ENCODE data around the gene NOC4L. TPM values are rescaled to one million over a fixed set of nuclear protein-coding genes. Genes with fewer than 3 reads are reported as not detected.
A peak's percentile ranks its signal among the peaks of the same experiment; 100 is the strongest.

NOC4L gene
- total and polyA plus RNA-seq, 9 donors, result 5.7 to 16.0 (median 12.2) TPM

GRCh38 chr12:132150780-132151144, 6.5 kb downstream of the NOC4L start:
- Histone ChIP-seq H3K4me3 (ENCODE audit: low read length) (no peak overlapping the region), H3K27me3 (ENCODE audit: control insufficient read depth, insufficient read depth, low read length) (peaks cover 4% of the 10 kb centered on the region), H3K27ac (ENCODE audit: low read length) (no peak overlapping the region), H3K4me1 (ENCODE audit: control insufficient read depth, insufficient read depth, low read length) (peaks cover 5% of the 10 kb centered on the region), H3K36me3 (ENCODE audit: control insufficient read depth, insufficient read depth, low read length) (peaks cover 34% of the 10 kb centered on the region), H3K9me3 (replicated peaks; ENCODE audit: control insufficient read depth, low read depth, low read length) (no peaks in the 10 kb centered on the region)
- DNase-seq, result no peak
- WGBS (ENCODE audit: insufficient coverage), result 96% methylated on average over 3 of the region's 6 CpGs

DNA sequence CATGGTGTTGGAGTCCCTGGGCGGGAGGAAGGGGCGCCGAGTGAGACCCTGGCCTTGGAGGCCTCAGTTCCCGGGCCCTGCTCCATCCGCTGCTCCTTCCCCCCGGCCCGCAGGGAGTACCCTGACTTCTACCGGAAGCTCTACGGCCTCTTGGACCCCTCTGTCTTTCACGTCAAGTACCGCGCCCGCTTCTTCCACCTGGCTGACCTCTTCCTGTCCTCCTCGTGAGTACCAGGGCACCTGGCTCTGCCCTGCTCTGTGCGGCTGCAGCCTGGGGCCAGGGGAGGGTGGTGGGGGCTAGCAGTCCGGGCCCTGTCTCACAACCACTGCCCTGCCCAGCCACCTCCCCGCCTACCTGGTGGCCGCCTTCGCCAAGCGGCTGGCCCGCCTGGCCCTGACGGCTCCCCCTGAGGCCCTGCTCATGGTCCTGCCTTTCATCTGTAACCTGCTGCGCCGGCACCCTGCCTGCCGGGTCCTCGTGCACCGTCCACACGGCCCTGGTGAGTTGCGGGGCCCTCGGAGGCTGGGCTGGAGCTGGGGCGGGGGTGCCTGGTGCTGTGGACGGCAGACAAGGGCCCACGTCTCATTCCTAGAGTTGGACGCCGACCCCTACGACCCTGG, 7.0 kb downstream of the NOC4L start:
- Histone ChIP-seq H3K27ac (ENCODE audit: low read length) (no peak overlapping the region), H3K9me3 (replicated peaks; ENCODE audit: control insufficient read depth, low read depth, low read length) (no peaks in the 10 kb centered on the region), H3K27me3 (ENCODE audit: control insufficient read depth, insufficient read depth, low read length) (peaks cover 4% of the 10 kb centered on the region), H3K4me1 (ENCODE audit: control insufficient read depth, insufficient read depth, low read length) (peaks cover 5% of the 10 kb centered on the region), H3K4me3 (ENCODE audit: low read length) (no peak overlapping the region), H3K36me3 (ENCODE audit: control insufficient read depth, insufficient read depth, low read length) (peaks cover 34% of the 10 kb centered on the region)
- no peak for DNase-seq
- WGBS (ENCODE audit: insufficient coverage), result 98% methylated on average over 26 of the region's 36 CpGs

- Histone ChIP-seq H3K27me3 (ENCODE audit: control insufficient read depth, insufficient read depth, low read length) (peaks cover 4% of the 10 kb centered on the region), H3K4me3 (ENCODE audit: low read length) (no peak overlapping the region), H3K9me3 (replicated peaks; ENCODE audit: control insufficient read depth, low read depth, low read length) (no peaks in the 10 kb centered on the region), H3K27ac (ENCODE audit: low read length) (no peak overlapping the region), H3K4me1 (ENCODE audit: control insufficient read depth, insufficient read depth, low read length) (peaks cover 5% of the 10 kb centered on the region), H3K36me3 (ENCODE audit: control insufficient read depth, insufficient read depth, low read length) (peaks cover 34% of the 10 kb centered on the region)
- 89% methylated on average over 29 of the region's 32 CpGs for WGBS (ENCODE audit: insufficient coverage)
- DNase-seq, result no peak
Observed at GRCh38 chr12:132151766-132152410, 7.6 kb downstream of the NOC4L start.

DNA sequence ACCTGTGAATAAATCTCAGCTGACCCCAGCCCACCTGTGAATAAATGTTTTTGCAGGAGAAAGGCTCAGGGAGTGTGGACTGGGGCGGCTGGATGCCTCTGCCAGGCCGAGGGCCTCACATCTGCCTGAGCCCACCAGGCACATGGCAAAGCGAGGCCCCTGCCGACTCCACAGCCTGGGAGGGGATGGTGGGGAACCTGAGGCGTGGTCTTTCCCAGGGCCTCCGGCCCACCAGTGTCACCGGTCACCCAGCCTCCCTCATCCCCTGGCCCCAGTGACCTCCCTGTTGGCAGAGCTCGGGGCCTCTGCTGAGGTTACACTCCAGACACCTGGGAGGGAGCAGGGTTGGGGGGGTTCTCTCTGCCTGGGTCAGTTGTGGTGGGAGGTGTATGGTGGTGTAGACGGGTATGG, 8.2 kb downstream of the NOC4L start:
- no peak overlapping the region for H3K27ac ChIP-seq (ENCODE audit: low read length)
- peaks cover 4% of the 10 kb centered on the region for H3K27me3 ChIP-seq (ENCODE audit: control insufficient read depth, insufficient read depth, low read length)
- no peaks in the 10 kb centered on the region for H3K9me3 ChIP-seq (replicated peaks; ENCODE audit: control insufficient read depth, low read depth, low read length)
- no peak for DNase-seq
- peaks cover 34% of the 10 kb centered on the region for H3K36me3 ChIP-seq (ENCODE audit: control insufficient read depth, insufficient read depth, low read length)
- peaks cover 5% of the 10 kb centered on the region for H3K4me1 ChIP-seq (ENCODE audit: control insufficient read depth, insufficient read depth, low read length)
- 93% methylated on average over 2 of the region's 9 CpGs for WGBS (ENCODE audit: insufficient coverage)
- H3K4me3 ChIP-seq (ENCODE audit: low read length), result no peak overlapping the region

GRCh38 chr12:132152953-132153352, 8.7 kb downstream of the NOC4L start:
- peaks cover 4% of the 10 kb centered on the region for H3K27me3 ChIP-seq (ENCODE audit: control insufficient read depth, insufficient read depth, low read length)
- H3K4me3 ChIP-seq (ENCODE audit: low read length), result no peak overlapping the region
- H3K4me1 ChIP-seq (ENCODE audit: control insufficient read depth, insufficient read depth, low read length), result peaks cover 5% of the 10 kb centered on the region
- no peak overlapping the region for H3K27ac ChIP-seq (ENCODE audit: low read length)
- 94% methylated on average over 17 of the region's 20 CpGs for WGBS (ENCODE audit: insufficient coverage)
- no peaks in the 10 kb centered on the region for H3K9me3 ChIP-seq (replicated peaks; ENCODE audit: control insufficient read depth, low read depth, low read length)
- no peak for DNase-seq
- peaks cover 33% of the 10 kb centered on the region for H3K36me3 ChIP-seq (ENCODE audit: control insufficient read depth, insufficient read depth, low read length)

- Histone ChIP-seq H3K4me3 (ENCODE audit: low read length) (no peak overlapping the region), H3K9me3 (replicated peaks; ENCODE audit: control insufficient read depth, low read depth, low read length) (no peaks in the 10 kb centered on the region), H3K4me1 (ENCODE audit: control insufficient read depth, insufficient read depth, low read length) (peaks cover 5% of the 10 kb centered on the region), H3K36me3 (ENCODE audit: control insufficient read depth, insufficient read depth, low read length) (peaks cover 28% of the 10 kb centered on the region), H3K27ac (ENCODE audit: low read length) (no peak overlapping the region), H3K27me3 (ENCODE audit: control insufficient read depth, insufficient read depth, low read length) (peaks cover 4% of the 10 kb centered on the region)
- DNase-seq, result peak; percentile 83
- 34% methylated on average over 41 of the region's 41 CpGs for WGBS (ENCODE audit: insufficient coverage)
Observed at GRCh38 chr12:132153501-132154340, 9.5 kb downstream of the NOC4L start.

- WGBS (ENCODE audit: insufficient coverage), result 52% methylated on average over 20 of the region's 21 CpGs
- DNase-seq, result no peak
- H3K27me3 ChIP-seq (ENCODE audit: control insufficient read depth, insufficient read depth, low read length), result peaks cover 4% of the 10 kb centered on the region
- H3K27ac ChIP-seq (ENCODE audit: low read length), result no peak overlapping the region
- no peak overlapping the region for H3K4me3 ChIP-seq (ENCODE audit: low read length)
- H3K4me1 ChIP-seq (ENCODE audit: control insufficient read depth, insufficient read depth, low read length), result peaks cover 5% of the 10 kb centered on the region
- H3K9me3 ChIP-seq (replicated peaks; ENCODE audit: control insufficient read depth, low read depth, low read length), result no peaks in the 10 kb centered on the region
- H3K36me3 ChIP-seq (ENCODE audit: control insufficient read depth, insufficient read depth, low read length), result peaks cover 28% of the 10 kb centered on the region
Observed at GRCh38 chr12:132154341-132154761, 10.1 kb downstream of the NOC4L start.

DNA sequence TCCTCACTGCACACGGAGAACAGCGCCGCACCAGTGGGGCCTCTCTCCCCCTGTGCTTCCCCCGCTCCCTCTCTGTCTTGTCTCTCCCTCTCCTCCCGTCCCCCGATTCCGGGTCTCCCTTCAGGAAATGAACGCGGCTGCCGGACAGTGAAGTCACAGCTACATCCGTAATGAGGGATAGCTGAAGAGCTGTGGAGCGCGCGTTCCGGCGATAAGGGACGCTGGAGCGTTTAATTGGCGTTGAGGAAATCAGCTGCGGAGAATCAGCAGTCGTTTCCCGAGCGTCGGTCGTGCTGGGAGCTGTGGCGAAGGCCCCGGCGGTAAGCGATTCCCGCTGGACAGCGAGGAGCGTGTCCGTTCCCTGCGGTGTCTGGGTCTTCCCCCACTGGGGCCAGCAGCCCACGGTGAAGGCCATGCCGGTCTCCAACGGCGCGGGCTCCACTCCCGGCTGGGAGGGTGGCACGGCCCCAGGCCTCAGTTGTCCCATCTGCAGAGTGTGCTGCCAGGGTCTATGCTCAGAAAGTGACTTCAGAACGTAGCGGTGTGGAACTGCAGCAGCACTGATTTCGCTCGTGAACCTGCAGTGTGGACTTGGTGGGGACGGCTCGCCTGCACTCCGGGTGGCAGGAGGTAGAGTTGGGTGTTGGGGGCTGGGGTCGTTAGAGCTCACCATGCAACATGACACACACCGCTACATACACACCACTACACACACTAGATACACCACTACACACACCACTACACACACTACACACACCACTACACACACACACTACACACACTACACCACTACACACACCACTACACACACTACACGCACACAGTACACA, 10.9 kb downstream of the NOC4L start:
- no peak overlapping the region for H3K4me3 ChIP-seq (ENCODE audit: low read length)
- DNase-seq, result no peak
- H3K36me3 ChIP-seq (ENCODE audit: control insufficient read depth, insufficient read depth, low read length), result peaks cover 28% of the 10 kb centered on the region
- no peaks in the 10 kb centered on the region for H3K9me3 ChIP-seq (replicated peaks; ENCODE audit: control insufficient read depth, low read depth, low read length)
- peaks cover 9% of the 10 kb centered on the region for H3K27me3 ChIP-seq (ENCODE audit: control insufficient read depth, insufficient read depth, low read length)
- H3K4me1 ChIP-seq (ENCODE audit: control insufficient read depth, insufficient read depth, low read length), result peaks cover 5% of the 10 kb centered on the region
- no peak overlapping the region for H3K27ac ChIP-seq (ENCODE audit: low read length)
- WGBS (ENCODE audit: insufficient coverage), result 62% methylated on average over 31 of the region's 51 CpGs

- Histone ChIP-seq H3K9me3 (replicated peaks; ENCODE audit: control insufficient read depth, low read depth, low read length) (no peaks in the 10 kb centered on the region), H3K4me3 (ENCODE audit: low read length) (no peak overlapping the region), H3K36me3 (ENCODE audit: control insufficient read depth, insufficient read depth, low read length) (peaks cover 27% of the 10 kb centered on the region), H3K4me1 (ENCODE audit: control insufficient read depth, insufficient read depth, low read length) (peaks cover 5% of the 10 kb centered on the region), H3K27me3 (ENCODE audit: control insufficient read depth, insufficient read depth, low read length) (peaks cover 9% of the 10 kb centered on the region), H3K27ac (ENCODE audit: low read length) (no peak overlapping the region)
- 99% methylated on average over 9 of the region's 10 CpGs for WGBS (ENCODE audit: insufficient coverage)
- DNase-seq, result no peak
Observed at GRCh38 chr12:132155771-132156572, 11.7 kb downstream of the NOC4L start.
